ENCODE measurements around the gene TRMT13. TPM values are rescaled to one million over a fixed set of nuclear protein-coding genes. Genes with fewer than 3 reads are reported as not detected.

TRMT13 gene
- total and polyA plus RNA-seq, 8 donors = 2.7 to 42.0 (median 5.7) TPM

GRCh38 chr1:100134872-100135271 lies 1.9 kb downstream of the TRMT13 start:
- no peaks in the 10 kb centered on the region for H3K9me3 ChIP-seq
- 72 to 76% (median 73%) methylated on average over 3 of the region's 3 CpGs for WGBS, 5 donors
- intact Hi-C loops (cut with DNase I; ENCODE audit: low total_unique reads) = no loop called here
- H3K36me3 ChIP-seq = peaks cover 14 to 32% (median 31%) of the 10 kb centered on the region in 4 donors
- H3K4me1 ChIP-seq = peaks cover 15 to 48% (median 31%) of the 10 kb centered on the region in 4 donors
- H3K27ac ChIP-seq = no peak overlapping the region
- no peak for TF ChIP-seq CTCF (IDR thresholded peaks at IDR 0.05)
- TF ChIP-seq POLR2AphosphoS5 (IDR thresholded peaks at IDR 0.05) = no peak
- TF ChIP-seq EP300 (IDR thresholded peaks at IDR 0.05) = no peak
- no peak for TF ChIP-seq POLR2A (IDR thresholded peaks at IDR 0.05)
- no peak for DNase-seq
- H3K27me3 ChIP-seq = no peaks in the 10 kb centered on the region
- H3K4me3 ChIP-seq = no peak overlapping the region

GRCh38 chr1:100137602-100138001 lies 4.6 kb downstream of the TRMT13 start:
- whole genome bisulfite sequencing, 5 donors = 89 to 99% (median 97%) methylated on average over 2 of the region's 2 CpGs
- no peak overlapping the region for H3K27ac ChIP-seq
- H3K27me3 ChIP-seq = no peaks in the 10 kb centered on the region
- no peak overlapping the region for H3K4me3 ChIP-seq
- H3K36me3 ChIP-seq = peaks cover 25 to 59% (median 58%) of the 10 kb centered on the region in 4 donors
- H3K4me1 ChIP-seq = peaks cover 11 to 30% (median 20%) of the 10 kb centered on the region in 4 donors
- intact Hi-C loops (cut with DNase I; ENCODE audit: low total_unique reads) = no loop called here
- TF ChIP-seq CTCF (IDR thresholded peaks at IDR 0.05) = no peak
- no peak for TF ChIP-seq EP300 (IDR thresholded peaks at IDR 0.05)
- no peak for TF ChIP-seq POLR2AphosphoS5 (IDR thresholded peaks at IDR 0.05)
- TF ChIP-seq POLR2A (IDR thresholded peaks at IDR 0.05) = no peak
- DNase-seq = no peak
- no peaks in the 10 kb centered on the region for H3K9me3 ChIP-seq

GRCh38 chr1:100141192-100141591 lies 8.2 kb downstream of the TRMT13 start:
- Histone ChIP-seq H3K9me3 (no peaks in the 10 kb centered on the region), H3K4me1 (peaks cover 0 to 6% (median 0%) of the 10 kb centered on the region in 4 donors), H3K27ac (no peak overlapping the region), H3K36me3 (peaks cover 47 to 95% (median 94%) of the 10 kb centered on the region in 4 donors), H3K27me3 (no peaks in the 10 kb centered on the region), H3K4me3 (no peak overlapping the region)
- WGBS, 5 donors = 81 to 89% (median 83%) methylated on average over 4 of the region's 4 CpGs
- TF ChIP-seq POLR2A (IDR thresholded peaks at IDR 0.05) = no peak
- no peak for TF ChIP-seq CTCF (IDR thresholded peaks at IDR 0.05)
- no peak for TF ChIP-seq EP300 (IDR thresholded peaks at IDR 0.05)
- no peak for TF ChIP-seq POLR2AphosphoS5 (IDR thresholded peaks at IDR 0.05)
- intact Hi-C loops (cut with DNase I; ENCODE audit: low total_unique reads) = no loop called here
- DNase-seq = no peak

- intact Hi-C loops (cut with DNase I; ENCODE audit: low total_unique reads) = no loop called here
- H3K27ac ChIP-seq = no peak overlapping the region
- H3K36me3 ChIP-seq = peaks cover 51 to 100% (median 99%) of the 10 kb centered on the region in 4 donors
- WGBS, 5 donors = 51 to 71% (median 57%) methylated on average over 3 of the region's 3 CpGs
- peaks cover 0 to 6% (median 0%) of the 10 kb centered on the region in 4 donors for H3K4me1 ChIP-seq
- TF ChIP-seq EP300 (IDR thresholded peaks at IDR 0.05) = no peak
- TF ChIP-seq POLR2AphosphoS5 (IDR thresholded peaks at IDR 0.05) = no peak
- TF ChIP-seq CTCF (IDR thresholded peaks at IDR 0.05) = no peak
- no peak for TF ChIP-seq POLR2A (IDR thresholded peaks at IDR 0.05)
- H3K27me3 ChIP-seq = no peaks in the 10 kb centered on the region
- H3K4me3 ChIP-seq = no peak overlapping the region
- DNase-seq = no peak
- H3K9me3 ChIP-seq = no peaks in the 10 kb centered on the region
Measured at GRCh38 chr1:100142343-100142742, 9.4 kb downstream of the TRMT13 start.

All from stomach (tissue), 9 donors.